AG04450 (cell line): ENCODE measurements around the gene TMEM271. TPM values are rescaled to one million over a fixed set of nuclear protein-coding genes. Genes with fewer than 3 reads are reported as not detected.

Source experiments
- CTCF ChIA-PET: fragments of 300-600, 350-600 bp; formaldehyde crosslinking; extraction: SDS; loops from one replicate; lab custom pipeline; 2022; ENCODE audit warnings: antibody characterized with exemption, inconsistent platforms; lab: Charles Lee
- POLR2A ChIA-PET: fragments of 350-600 bp; formaldehyde crosslinking; extraction: SDS; loops from one replicate; lab custom pipeline; 2021; ENCODE audit warnings: antibody characterized with exemption, inconsistent platforms; lab: Yijun Ruan, JAX
- DNase-seq: peaks from one replicate; pipeline ENCODE4 v3.0.0-alpha.2; 2011; ENCODE audit warnings: low read depth, low spot score
- H3K27ac ChIP-seq: one replicate; pipeline ENCODE4 v1.5.1; 2012; ENCODE audit warnings: low read depth, low read length, control low read depth
- H3K27me3 ChIP-seq: one replicate; pipeline ENCODE4 v1.6.0; 2012; ENCODE audit warnings: low read length; ENCODE audit not compliant: control insufficient read depth, insufficient read depth
- H3K4me3 ChIP-seq: 2 replicates; pipeline ENCODE4 v1.5.1; 2011; ENCODE audit warnings: mild to moderate bottlenecking, low read depth, low read length, control low read depth
- H3K9me3 ChIP-seq: 2 replicates; pipeline ENCODE4 v1.5.1; 2012; ENCODE audit warnings: low read length; ENCODE audit not compliant: control insufficient read depth, insufficient read depth
- polyA plus RNA-seq: library from polyadenylated mRNA; depleted of rRNA; stranded (reverse); fragments of >200 nt; gene quantifications from 2 replicates; pipeline ENCODE4 v1.2.3, GENCODE V29; 2011
- TF ChIP-seq, protein P1 (sequence below): IDR thresholded peaks from 2 replicates; pipeline ENCODE4 v1.5.1; 2011; ENCODE audit warnings: low read depth, low read length, control low read depth, inconsistent platforms

TMEM271 gene
- polyA plus RNA-seq, 1 experiment: not detected

DNA sequence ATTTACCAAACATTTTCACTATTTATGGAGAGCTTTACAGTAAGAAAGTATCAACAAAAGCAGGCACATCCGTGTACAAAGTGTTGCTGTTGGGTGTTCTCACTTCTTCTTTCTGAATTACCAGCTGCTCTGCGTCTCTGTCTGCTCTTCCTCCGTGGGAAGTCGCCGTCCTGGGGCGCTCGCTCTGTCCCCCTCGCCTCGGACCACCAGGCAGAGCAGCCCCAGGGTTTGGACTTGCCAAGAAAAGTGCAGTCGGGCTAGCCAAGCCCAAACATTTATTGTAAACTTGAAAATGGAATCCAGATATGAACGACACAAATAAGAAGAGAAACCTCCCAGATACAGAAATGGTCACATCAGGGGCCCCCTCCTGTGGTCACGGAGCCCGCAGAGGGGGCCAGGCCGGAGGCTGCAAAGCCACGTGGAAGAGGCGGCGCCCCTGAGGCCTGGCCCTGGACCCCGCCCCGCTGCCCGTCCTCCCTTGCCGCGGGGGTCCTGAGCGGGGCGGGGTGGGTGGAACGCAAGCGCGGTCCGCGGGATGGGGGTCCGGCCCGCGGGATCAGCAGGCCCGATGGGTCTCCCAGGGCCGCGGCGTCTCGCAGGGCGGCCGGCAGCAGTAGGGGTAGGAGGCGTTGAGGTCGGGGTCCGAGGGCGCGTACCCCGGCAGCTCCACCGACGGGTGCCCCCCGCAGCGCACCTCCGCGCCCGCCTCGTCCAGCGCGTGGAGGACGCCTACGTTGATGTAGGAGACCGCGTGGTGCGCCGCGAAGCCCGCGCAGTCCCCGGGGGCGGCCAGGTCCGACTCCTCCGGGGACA, 1.5 kb downstream of the TMEM271 start:
- CTCF ChIA-PET: no interaction called here
- H3K27me3 ChIP-seq: peaks cover 44% of the 10 kb centered on the region
- no peak overlapping the region for H3K27ac ChIP-seq
- no peak overlapping the region for H3K4me3 ChIP-seq
- no peak for DNase-seq
- TF ChIP-seq, protein P1, sequence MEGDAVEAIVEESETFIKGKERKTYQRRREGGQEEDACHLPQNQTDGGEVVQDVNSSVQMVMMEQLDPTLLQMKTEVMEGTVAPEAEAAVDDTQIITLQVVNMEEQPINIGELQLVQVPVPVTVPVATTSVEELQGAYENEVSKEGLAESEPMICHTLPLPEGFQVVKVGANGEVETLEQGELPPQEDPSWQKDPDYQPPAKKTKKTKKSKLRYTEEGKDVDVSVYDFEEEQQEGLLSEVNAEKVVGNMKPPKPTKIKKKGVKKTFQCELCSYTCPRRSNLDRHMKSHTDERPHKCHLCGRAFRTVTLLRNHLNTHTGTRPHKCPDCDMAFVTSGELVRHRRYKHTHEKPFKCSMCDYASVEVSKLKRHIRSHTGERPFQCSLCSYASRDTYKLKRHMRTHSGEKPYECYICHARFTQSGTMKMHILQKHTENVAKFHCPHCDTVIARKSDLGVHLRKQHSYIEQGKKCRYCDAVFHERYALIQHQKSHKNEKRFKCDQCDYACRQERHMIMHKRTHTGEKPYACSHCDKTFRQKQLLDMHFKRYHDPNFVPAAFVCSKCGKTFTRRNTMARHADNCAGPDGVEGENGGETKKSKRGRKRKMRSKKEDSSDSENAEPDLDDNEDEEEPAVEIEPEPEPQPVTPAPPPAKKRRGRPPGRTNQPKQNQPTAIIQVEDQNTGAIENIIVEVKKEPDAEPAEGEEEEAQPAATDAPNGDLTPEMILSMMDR: no peak
- POLR2A ChIA-PET: no interaction called here
- H3K9me3 ChIP-seq: no peaks in the 10 kb centered on the region; the same call in 1 of the 2 replicates

DNA sequence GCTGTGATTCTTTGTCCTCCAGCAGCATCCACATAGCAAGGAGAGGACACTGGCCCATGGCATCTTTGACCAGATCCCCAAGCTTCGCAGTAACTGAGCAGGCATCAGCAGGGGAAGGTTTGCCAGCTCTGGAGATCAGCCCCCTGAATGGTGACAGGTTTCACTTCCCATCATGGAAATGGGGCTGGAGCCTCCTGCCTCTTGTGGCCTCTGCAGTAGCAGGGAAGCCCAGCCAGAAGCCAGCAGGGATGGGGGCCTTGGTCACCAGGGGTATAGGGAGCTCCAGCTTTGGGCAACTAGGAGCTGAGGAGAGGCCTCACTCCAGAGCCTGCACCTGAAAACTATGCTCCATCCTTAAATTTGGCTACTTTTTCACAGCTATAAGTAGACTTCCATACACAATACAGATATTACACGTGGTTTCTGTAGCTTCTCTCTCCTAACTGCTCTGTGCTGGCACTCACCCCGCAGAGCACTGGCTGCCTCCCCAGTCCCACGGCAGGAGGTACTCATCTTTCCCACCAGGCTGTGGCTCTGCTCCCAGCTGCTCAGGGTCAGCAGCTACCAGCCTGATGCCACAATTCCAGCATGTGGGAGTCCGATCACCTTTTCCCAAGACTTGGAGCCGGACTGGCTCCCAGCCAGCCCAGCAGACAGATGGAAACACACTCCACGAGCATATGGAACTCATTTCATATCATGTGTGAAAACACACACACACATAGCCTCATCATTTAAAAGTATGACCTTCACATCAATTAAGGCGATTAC, 2.8 kb downstream of the TMEM271 start:
- DNase-seq: no peak
- CTCF ChIA-PET: no interaction called here

DNA sequence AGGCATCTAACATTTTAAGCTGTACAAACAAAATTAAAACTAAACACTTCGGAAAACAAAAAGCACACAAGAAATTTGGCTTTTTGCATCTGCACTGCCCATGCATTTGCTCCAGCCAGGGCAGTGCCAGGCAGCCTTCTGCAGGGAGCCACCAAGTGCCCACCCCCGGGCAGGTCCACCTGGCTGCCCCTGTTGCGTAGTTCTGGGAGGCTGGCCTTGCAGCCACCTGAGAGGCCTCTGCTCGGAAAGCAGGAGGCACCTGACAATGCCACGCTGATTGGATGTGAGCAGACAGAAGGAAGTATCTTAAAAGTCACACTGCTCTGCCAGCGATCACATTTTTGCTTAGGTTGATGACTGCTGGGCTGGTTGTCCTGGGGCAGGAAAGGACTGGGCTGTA, 3.5 kb downstream of the TMEM271 start:
- H3K27ac ChIP-seq: no peak overlapping the region
- TF ChIP-seq, protein P1: no peak
- no peak for DNase-seq
- ChIA-PET CTCF (no interaction called here), POLR2A (no interaction called here)
- H3K9me3 ChIP-seq: no peaks in the 10 kb centered on the region; the same call in 1 of the 2 replicates
- H3K27me3 ChIP-seq: peaks cover 24% of the 10 kb centered on the region
- H3K4me3 ChIP-seq: no peak overlapping the region

More for the DNA sequence above, 2.8 kb downstream of the TMEM271 start:
- H3K27me3 ChIP-seq: peaks cover 31% of the 10 kb centered on the region
- no peak overlapping the region for H3K27ac ChIP-seq
- no peaks in the 10 kb centered on the region; the same call in 1 of the 2 replicates for H3K9me3 ChIP-seq
- no peak overlapping the region for H3K4me3 ChIP-seq
- TF ChIP-seq, protein P1: no peak
- POLR2A ChIA-PET: no interaction called here

DNA sequence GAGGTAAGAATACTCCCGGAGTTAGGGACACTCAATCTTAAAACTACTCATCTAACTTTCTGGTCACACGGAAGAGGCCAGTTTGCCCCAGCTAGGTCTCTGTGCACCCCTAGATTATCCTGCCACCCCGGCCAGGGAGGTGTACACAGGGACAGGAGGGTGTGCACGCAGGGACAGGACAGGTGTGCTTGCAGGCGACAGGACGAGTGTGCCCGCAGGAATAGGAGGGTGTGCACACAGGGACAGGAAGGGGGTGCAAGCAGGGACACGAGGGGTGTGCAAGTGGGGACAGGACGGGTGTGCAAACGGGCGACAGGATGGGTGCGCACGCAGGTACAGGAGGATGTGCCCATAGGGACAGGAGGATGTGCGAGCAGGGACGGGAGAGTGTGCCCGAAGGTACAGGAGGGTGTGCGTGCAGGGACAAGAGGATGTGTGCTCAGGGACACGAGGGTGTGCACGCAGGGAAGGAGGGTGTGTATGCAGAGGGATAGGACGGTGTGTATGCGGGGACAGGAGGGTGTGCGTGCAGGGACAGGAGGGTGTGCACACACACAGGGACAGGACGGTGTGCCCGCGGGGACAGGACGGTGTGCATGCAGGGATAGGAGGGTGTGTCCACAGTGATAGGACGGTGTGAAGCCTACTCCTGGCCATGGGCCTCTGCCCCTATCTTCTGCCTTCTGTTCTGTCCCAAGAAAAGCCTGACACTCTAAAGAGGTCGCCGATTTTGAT, 4.1 kb downstream of the TMEM271 start:
- CTCF ChIA-PET: no interaction called here
- POLR2A ChIA-PET: no interaction called here
- H3K4me3 ChIP-seq: no peak overlapping the region
- no peaks in the 10 kb centered on the region; the same call in 1 of the 2 replicates for H3K9me3 ChIP-seq
- H3K27me3 ChIP-seq: peaks cover 18% of the 10 kb centered on the region
- TF ChIP-seq, protein P1: no peak
- H3K27ac ChIP-seq: no peak overlapping the region
- DNase-seq: no peak
